Suprapubic skin (tissue), 4 donors: ENCODE data around the gene RGP1. TPM values are rescaled to one million over a fixed set of nuclear protein-coding genes. Genes with fewer than 3 reads are reported as not detected.
A peak's percentile ranks its signal among the peaks of the same experiment; 100 is the strongest.

Source experiments
- DNase-seq, 2 donors: peaks; one replicate each; pipeline ENCODE4 v3.0.0-alpha.2; 2019; ENCODE audit warnings: low spot score in 2 of 2
- H3K27ac ChIP-seq: fragments of 200-600 bp; sonication (generic); one replicate; pipeline ENCODE4 v1.5.1; 2019
- H3K27me3 ChIP-seq: fragments of 200-600 bp; sonication (generic); one replicate; pipeline ENCODE4 v1.5.1; 2019
- H3K36me3 ChIP-seq: fragments of 200-600 bp; sonication (generic); one replicate; pipeline ENCODE4 v1.5.1; 2019
- H3K4me1 ChIP-seq: fragments of 200-600 bp; sonication (generic); one replicate; pipeline ENCODE4 v1.5.1; 2019
- H3K4me3 ChIP-seq: fragments of 200-600 bp; sonication (generic); one replicate; pipeline ENCODE4 v1.5.1; 2019; ENCODE audit warnings: mild to moderate bottlenecking
- H3K9me3 ChIP-seq: fragments of 200-600 bp; sonication (generic); one replicate; pipeline ENCODE4 v1.5.1; 2019
- EP300 ChIP-seq: sonication (generic); formaldehyde crosslinking; IDR thresholded peaks from one replicate; pipeline ENCODE4 v1.6.1; 2017; ENCODE audit warnings: antibody characterized with exemption
- POLR2A ChIP-seq, 2 donors: fragments of 450-650 bp; IDR thresholded peaks; one replicate each; pipeline ENCODE4 v1.6.1; 2017; ENCODE audit warnings: antibody characterized with exemption in 2 of 2, mild to moderate bottlenecking in 2 of 2, moderate library complexity in 2 of 2
- POLR2AphosphoS5 ChIP-seq, 3 donors: sonication (generic); formaldehyde crosslinking; IDR thresholded peaks; one replicate each; pipeline ENCODE4 v1.6.1; 2017; ENCODE audit warnings: antibody characterized with exemption in 3 of 3
- WGBS: methylation state at CpG from one replicate; pipeline ENCODE4 v1.1.5; 2018; 5-methylcytosine and 5-hydroxymethylcytosine counted together
- total RNA-seq, 4 donors: library from RNA; depleted of rRNA; stranded (reverse); fragments of >200 nt; gene quantifications; one replicate each; pipeline ENCODE4 v1.1.0, GENCODE V29; 2016
- TF ChIP-seq, protein P1 (sequence below), 2 donors: fragments of 200-600 bp in 1 of 2; fragments of 450-650 bp in 1 of 2; sonication (generic) in 1 of 2; IDR thresholded peaks; one replicate each; pipeline ENCODE4 v1.5.1; 2016 to 2019; ENCODE audit warnings: antibody characterized with exemption in 2 of 2, mild to moderate bottlenecking in 1 of 2, moderate library complexity in 1 of 2

Gene RGP1
- total RNA-seq, 4 donors from 2014 or later: 20.2 to 34.7 (median 27.7) TPM

GRCh38 chr9:35738924-35739323 is 10.2 kb upstream of the RGP1 start:
- no peaks in the 10 kb centered on the region for H3K27me3 ChIP-seq
- H3K4me1 ChIP-seq: no peaks in the 10 kb centered on the region
- H3K9me3 ChIP-seq: no peaks in the 10 kb centered on the region
- WGBS: 87% methylated on average over 7 of the region's 7 CpGs
- H3K27ac ChIP-seq: no peak overlapping the region
- peak in 1 of 2 donors; percentile 40 for DNase-seq
- TF ChIP-seq POLR2A (IDR thresholded peaks at IDR 0.05): no peak
- no peak for TF ChIP-seq EP300
- TF ChIP-seq, protein P1, sequence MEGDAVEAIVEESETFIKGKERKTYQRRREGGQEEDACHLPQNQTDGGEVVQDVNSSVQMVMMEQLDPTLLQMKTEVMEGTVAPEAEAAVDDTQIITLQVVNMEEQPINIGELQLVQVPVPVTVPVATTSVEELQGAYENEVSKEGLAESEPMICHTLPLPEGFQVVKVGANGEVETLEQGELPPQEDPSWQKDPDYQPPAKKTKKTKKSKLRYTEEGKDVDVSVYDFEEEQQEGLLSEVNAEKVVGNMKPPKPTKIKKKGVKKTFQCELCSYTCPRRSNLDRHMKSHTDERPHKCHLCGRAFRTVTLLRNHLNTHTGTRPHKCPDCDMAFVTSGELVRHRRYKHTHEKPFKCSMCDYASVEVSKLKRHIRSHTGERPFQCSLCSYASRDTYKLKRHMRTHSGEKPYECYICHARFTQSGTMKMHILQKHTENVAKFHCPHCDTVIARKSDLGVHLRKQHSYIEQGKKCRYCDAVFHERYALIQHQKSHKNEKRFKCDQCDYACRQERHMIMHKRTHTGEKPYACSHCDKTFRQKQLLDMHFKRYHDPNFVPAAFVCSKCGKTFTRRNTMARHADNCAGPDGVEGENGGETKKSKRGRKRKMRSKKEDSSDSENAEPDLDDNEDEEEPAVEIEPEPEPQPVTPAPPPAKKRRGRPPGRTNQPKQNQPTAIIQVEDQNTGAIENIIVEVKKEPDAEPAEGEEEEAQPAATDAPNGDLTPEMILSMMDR (IDR thresholded peaks at IDR 0.05): no peak
- no peak for TF ChIP-seq POLR2AphosphoS5 (IDR thresholded peaks at IDR 0.05)
- H3K4me3 ChIP-seq: no peak overlapping the region
- H3K36me3 ChIP-seq: peaks cover 90% of the 10 kb centered on the region

DNA sequence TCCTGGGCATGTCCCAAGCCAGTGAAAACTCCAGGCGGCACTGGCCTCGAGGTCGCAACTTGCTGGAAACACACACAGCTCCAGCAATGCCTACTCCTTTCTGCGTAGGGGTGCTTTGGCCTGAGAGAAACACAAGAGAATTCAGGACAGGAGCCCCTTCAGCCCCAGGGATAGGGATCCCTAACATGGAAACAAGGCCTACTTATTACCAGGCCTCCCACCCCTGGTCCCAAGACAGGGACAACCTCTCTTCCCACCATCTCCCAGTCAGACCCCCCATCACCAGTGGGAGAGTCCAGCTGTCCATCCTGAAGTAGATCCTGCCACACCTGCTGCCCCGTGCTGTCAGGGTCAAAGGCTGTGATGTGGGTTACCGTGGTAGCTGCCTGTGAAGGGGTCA is 8.8 kb upstream of the RGP1 start:
- Histone ChIP-seq H3K9me3 (no peaks in the 10 kb centered on the region), H3K4me3 (no peak overlapping the region), H3K36me3 (peaks cover 97% of the 10 kb centered on the region), H3K27ac (no peak overlapping the region), H3K27me3 (no peaks in the 10 kb centered on the region), H3K4me1 (peaks cover 9% of the 10 kb centered on the region)
- WGBS: 80% methylated on average over 1 of the region's 6 CpGs
- TF ChIP-seq EP300: no peak
- TF ChIP-seq POLR2AphosphoS5 (IDR thresholded peaks at IDR 0.05): no peak
- no peak for TF ChIP-seq POLR2A (IDR thresholded peaks at IDR 0.05)
- TF ChIP-seq, protein P1 (IDR thresholded peaks at IDR 0.05): no peak
- DNase-seq: no peak

DNA sequence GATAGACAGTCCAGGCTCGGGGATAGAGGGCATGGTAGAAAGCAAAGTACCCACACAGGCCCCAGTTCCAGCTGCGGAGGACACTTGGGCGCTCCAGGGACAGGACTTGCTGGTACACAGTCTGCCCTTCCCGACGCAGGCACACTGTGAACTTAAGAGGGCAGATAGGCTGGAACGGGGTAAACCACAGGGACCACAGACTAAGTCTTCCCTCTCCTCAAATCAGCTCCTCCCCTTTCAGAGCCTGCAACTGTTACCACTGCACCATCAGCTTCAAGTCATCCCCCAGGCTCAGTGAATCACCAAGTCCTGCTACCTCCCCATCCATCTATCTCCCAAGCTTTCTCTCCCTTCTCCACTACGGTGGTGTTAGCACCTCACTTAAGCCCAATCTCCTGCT is 7.3 kb upstream of the RGP1 start:
- no peak overlapping the region for H3K27ac ChIP-seq
- H3K9me3 ChIP-seq: no peaks in the 10 kb centered on the region
- WGBS: 91% methylated on average over 7 of the region's 7 CpGs
- no peak overlapping the region for H3K4me3 ChIP-seq
- peaks cover 23% of the 10 kb centered on the region for H3K4me1 ChIP-seq
- TF ChIP-seq POLR2AphosphoS5 (IDR thresholded peaks at IDR 0.05): no peak
- DNase-seq: peak in 1 of 2 donors; percentile 13
- no peaks in the 10 kb centered on the region for H3K27me3 ChIP-seq
- H3K36me3 ChIP-seq: peaks cover 82% of the 10 kb centered on the region

- TF ChIP-seq, protein P1 (IDR thresholded peaks at IDR 0.05): no peak
- TF ChIP-seq POLR2AphosphoS5 (IDR thresholded peaks at IDR 0.05): no peak
- TF ChIP-seq EP300: no peak
- TF ChIP-seq POLR2A (IDR thresholded peaks at IDR 0.05): no peak
- Histone ChIP-seq H3K4me3 (no peak overlapping the region), H3K4me1 (peaks cover 38% of the 10 kb centered on the region), H3K36me3 (peaks cover 64% of the 10 kb centered on the region), H3K27me3 (no peaks in the 10 kb centered on the region), H3K9me3 (no peaks in the 10 kb centered on the region), H3K27ac (no peak overlapping the region)
- 72% methylated on average over 2 of the region's 2 CpGs for WGBS
- DNase-seq: no peak
Measured at GRCh38 chr9:35743452-35743851, 5.6 kb upstream of the RGP1 start.

DNA sequence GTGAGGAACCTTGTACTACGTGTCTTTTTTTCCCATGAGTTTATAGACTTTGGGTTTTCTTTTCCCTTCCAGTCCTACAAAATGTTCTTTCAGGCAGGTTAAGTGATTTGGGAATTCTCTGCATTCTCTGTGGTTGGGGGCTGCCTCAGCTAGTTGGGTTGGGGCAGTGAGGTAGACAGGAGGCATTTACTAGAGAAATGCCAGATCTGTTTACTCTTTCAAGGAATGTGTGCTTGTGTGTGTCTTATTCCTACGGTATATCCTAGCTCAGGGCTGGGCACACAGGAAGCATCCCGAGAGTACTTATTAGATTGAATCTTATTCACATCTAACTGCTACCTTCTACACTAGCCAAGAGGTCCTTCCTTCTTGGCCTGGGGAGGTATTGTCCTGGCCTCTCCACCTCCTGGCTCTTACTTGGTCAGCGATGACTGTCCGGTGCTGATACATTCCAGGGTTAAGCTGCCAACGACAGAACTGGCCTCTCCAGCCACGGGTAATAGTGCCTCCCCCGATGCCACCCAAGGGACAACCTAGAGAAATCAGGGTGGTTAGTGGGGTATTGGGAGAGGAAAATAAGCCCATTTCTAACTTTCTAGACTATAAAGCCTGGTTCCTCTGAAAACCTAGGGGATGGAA is 5.1 kb upstream of the RGP1 start:
- 88% methylated on average over 8 of the region's 8 CpGs for WGBS

More for the DNA sequence above, 5.1 kb upstream of the RGP1 start:
- Histone ChIP-seq H3K27ac (no peak overlapping the region), H3K4me3 (no peak overlapping the region), H3K36me3 (peaks cover 59% of the 10 kb centered on the region), H3K27me3 (no peaks in the 10 kb centered on the region), H3K9me3 (no peaks in the 10 kb centered on the region), H3K4me1 (peaks cover 38% of the 10 kb centered on the region)
- TF ChIP-seq POLR2A (IDR thresholded peaks at IDR 0.05): no peak
- no peak for TF ChIP-seq EP300
- TF ChIP-seq, protein P1 (IDR thresholded peaks at IDR 0.05): no peak
- no peak for TF ChIP-seq POLR2AphosphoS5 (IDR thresholded peaks at IDR 0.05)
- peak in 1 of 2 donors; percentile 35 for DNase-seq
